ENCODE results near the gene TEF.
"Not testable (repeated sequence)": the region's sequence is repeated elsewhere in the genome, so short reads cannot be mapped to it uniquely, and the experiment has no call there.

Gene TEF

GRCh38 chr22:41429232-41429950 is 47.6 kb downstream of the TEF start:
- DNase-seq (ENCODE audit: insufficient read length, low spot score) (no peak), FAIRE-seq (no peak)
- TF ChIP-seq POU2F2 (IDR thresholded peaks at IDR 0.05; ENCODE audit: low read depth, low read length) (no peak), SPI1 (IDR thresholded peaks at IDR 0.05; ENCODE audit: low read depth, low read length) (no peak)

- FAIRE-seq (no peak), DNase-seq (ENCODE audit: insufficient read length, low spot score) (no peak)
- TF ChIP-seq POLR2A (IDR thresholded peaks at IDR 0.05; ENCODE audit: low read depth, low read length) (no peak), POU2F2 (IDR thresholded peaks at IDR 0.05; ENCODE audit: low read depth, low read length) (no peak), PAX5 (IDR thresholded peaks at IDR 0.05; ENCODE audit: insufficient read depth, low read length, severe bottlenecking) (no peak), TAF1 (IDR thresholded peaks at IDR 0.05; ENCODE audit: low read depth, low read length) (no peak), POLR2AphosphoS5 (IDR thresholded peaks at IDR 0.05; ENCODE audit: low read depth, low read length) (no peak), SPI1 (IDR thresholded peaks at IDR 0.05; ENCODE audit: low read depth, low read length) (no peak)
Observed at GRCh38 chr22:41429951-41430332, 48.2 kb downstream of the TEF start.

- FAIRE-seq, result no peak
- no peak for DNase-seq (ENCODE audit: insufficient read length, low spot score)
- no peak for TF ChIP-seq SPI1 (IDR thresholded peaks at IDR 0.05; ENCODE audit: low read depth, low read length)
- TF ChIP-seq PAX5 (IDR thresholded peaks at IDR 0.05; ENCODE audit: insufficient read depth, low read length, severe bottlenecking), result no peak
- no peak for TF ChIP-seq POU2F2 (IDR thresholded peaks at IDR 0.05; ENCODE audit: low read depth, low read length)
- peak; percentile 32; the same call in 1 of the 2 replicates for TF ChIP-seq POLR2AphosphoS5 (IDR thresholded peaks at IDR 0.05; ENCODE audit: low read depth, low read length)
- TF ChIP-seq TAF1 (IDR thresholded peaks at IDR 0.05; ENCODE audit: low read depth, low read length), result no peak
- no peak for TF ChIP-seq POLR2A (IDR thresholded peaks at IDR 0.05; ENCODE audit: low read depth, low read length)
Observed at GRCh38 chr22:41431656-41432055, 49.9 kb downstream of the TEF start.

- DNase-seq (ENCODE audit: insufficient read length, low spot score); FAIRE-seq: not testable (repeated sequence)
Observed at GRCh38 chr22:41433480-41433879, 51.7 kb downstream of the TEF start.

GRCh38 chr22:41434361-41435003 is 52.7 kb downstream of the TEF start:
- DNase-seq (ENCODE audit: insufficient read length, low spot score), result not testable (repeated sequence)
- FAIRE-seq, result peak; percentile 45

GRCh38 chr22:41435560-41435959 is 53.8 kb downstream of the TEF start:
- FAIRE-seq (no peak), DNase-seq (ENCODE audit: insufficient read length, low spot score) (no peak)
- TF ChIP-seq POLR2AphosphoS5 (IDR thresholded peaks at IDR 0.05; ENCODE audit: low read depth, low read length) (no peak), TAF1 (IDR thresholded peaks at IDR 0.05; ENCODE audit: low read depth, low read length) (no peak)

GRCh38 chr22:41436322-41437113 is 54.8 kb downstream of the TEF start:
- DNase-seq (ENCODE audit: insufficient read length, low spot score), result no peak
- no peak for FAIRE-seq
- TF ChIP-seq POLR2AphosphoS5 (IDR thresholded peaks at IDR 0.05; ENCODE audit: low read depth, low read length) (no peak), POU2F2 (IDR thresholded peaks at IDR 0.05; ENCODE audit: low read depth, low read length) (no peak), TAF1 (IDR thresholded peaks at IDR 0.05; ENCODE audit: low read depth, low read length) (no peak), SPI1 (IDR thresholded peaks at IDR 0.05; ENCODE audit: low read depth, low read length) (no peak), PAX5 (IDR thresholded peaks at IDR 0.05; ENCODE audit: insufficient read depth, low read length, severe bottlenecking) (no peak), POLR2A (IDR thresholded peaks at IDR 0.05; ENCODE audit: low read depth, low read length) (no peak)

- DNase-seq (ENCODE audit: insufficient read length, low spot score) (no peak), FAIRE-seq (no peak)
- TF ChIP-seq POLR2AphosphoS5 (IDR thresholded peaks at IDR 0.05; ENCODE audit: low read depth, low read length), result no peak
- TF ChIP-seq POU2F2 (IDR thresholded peaks at IDR 0.05; ENCODE audit: low read depth, low read length), result no peak
- TF ChIP-seq TAF1 (IDR thresholded peaks at IDR 0.05; ENCODE audit: low read depth, low read length), result no peak
- TF ChIP-seq SPI1 (IDR thresholded peaks at IDR 0.05; ENCODE audit: low read depth, low read length), result no peak
- TF ChIP-seq POLR2A (IDR thresholded peaks at IDR 0.05; ENCODE audit: low read depth, low read length), result no peak
- no peak for TF ChIP-seq PAX5 (IDR thresholded peaks at IDR 0.05; ENCODE audit: insufficient read depth, low read length, severe bottlenecking)
Observed at GRCh38 chr22:41437198-41437597, 55.5 kb downstream of the TEF start.

- not testable (repeated sequence) for DNase-seq (ENCODE audit: insufficient read length, low spot score); FAIRE-seq
Observed at GRCh38 chr22:41440511-41440910, 58.8 kb downstream of the TEF start.

GRCh38 chr22:41442240-41442792 is 60.6 kb downstream of the TEF start:
- no peak for FAIRE-seq
- TF ChIP-seq POLR2A (IDR thresholded peaks at IDR 0.05; ENCODE audit: low read depth, low read length), result no peak
- TF ChIP-seq TAF1 (IDR thresholded peaks at IDR 0.05; ENCODE audit: low read depth, low read length), result no peak
- TF ChIP-seq PAX5 (IDR thresholded peaks at IDR 0.05; ENCODE audit: insufficient read depth, low read length, severe bottlenecking), result no peak
- TF ChIP-seq POLR2AphosphoS5 (IDR thresholded peaks at IDR 0.05; ENCODE audit: low read depth, low read length), result no peak
- TF ChIP-seq POU2F2 (IDR thresholded peaks at IDR 0.05; ENCODE audit: low read depth, low read length), result no peak
- TF ChIP-seq SPI1 (IDR thresholded peaks at IDR 0.05; ENCODE audit: low read depth, low read length), result no peak
- DNase-seq (ENCODE audit: insufficient read length, low spot score), result no peak

Measured in GM12891 (cell line).